ENCODE measurements around the gene ZNF518A. TPM values are rescaled to one million over a fixed set of nuclear protein-coding genes. Genes with fewer than 3 reads are reported as not detected.

Gene ZNF518A
- total and polyA plus RNA-seq, 2 of the 13 experiments (the other 11 are each of a cell fraction or from before 2014, with no cell fraction given), result 21.7 to 37.1 TPM

DNA sequence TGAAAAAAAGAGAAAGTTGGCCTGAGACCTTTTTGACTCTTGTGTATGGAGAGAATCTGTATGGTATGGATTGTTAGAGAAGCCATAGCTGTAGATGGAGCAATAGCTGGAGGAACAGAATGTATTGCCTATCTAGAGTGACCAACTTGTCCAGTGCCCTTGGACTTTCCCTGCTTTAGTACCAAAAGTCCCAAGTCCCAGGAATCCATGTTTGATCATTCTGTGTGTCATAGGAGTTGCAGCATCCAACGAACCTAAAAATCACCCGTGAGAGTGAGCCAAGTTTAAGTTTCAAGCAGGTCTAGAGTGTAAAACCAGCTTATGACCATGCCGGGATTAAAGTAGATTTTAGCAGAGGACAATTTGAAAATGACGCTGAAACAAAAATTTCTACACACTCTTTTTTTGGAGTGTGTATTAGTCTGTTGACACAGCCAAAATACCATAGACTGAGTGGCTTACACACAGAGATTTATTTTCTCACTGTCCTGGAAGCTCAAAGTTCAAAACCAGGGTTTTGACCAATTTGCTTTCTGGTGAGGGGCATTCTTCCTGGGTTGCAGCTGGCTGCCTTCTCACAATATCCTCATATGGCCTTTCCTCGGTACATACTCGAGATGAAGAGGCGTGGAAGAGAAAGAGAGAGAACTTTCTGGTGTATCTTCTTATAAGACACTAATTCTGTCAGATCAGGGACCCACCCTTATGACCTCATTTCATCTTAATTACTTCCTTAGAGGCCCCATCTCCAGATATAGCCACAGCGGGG, 36.9 kb upstream of the ZNF518A start (continued):
- TF ChIP-seq, protein P1, sequence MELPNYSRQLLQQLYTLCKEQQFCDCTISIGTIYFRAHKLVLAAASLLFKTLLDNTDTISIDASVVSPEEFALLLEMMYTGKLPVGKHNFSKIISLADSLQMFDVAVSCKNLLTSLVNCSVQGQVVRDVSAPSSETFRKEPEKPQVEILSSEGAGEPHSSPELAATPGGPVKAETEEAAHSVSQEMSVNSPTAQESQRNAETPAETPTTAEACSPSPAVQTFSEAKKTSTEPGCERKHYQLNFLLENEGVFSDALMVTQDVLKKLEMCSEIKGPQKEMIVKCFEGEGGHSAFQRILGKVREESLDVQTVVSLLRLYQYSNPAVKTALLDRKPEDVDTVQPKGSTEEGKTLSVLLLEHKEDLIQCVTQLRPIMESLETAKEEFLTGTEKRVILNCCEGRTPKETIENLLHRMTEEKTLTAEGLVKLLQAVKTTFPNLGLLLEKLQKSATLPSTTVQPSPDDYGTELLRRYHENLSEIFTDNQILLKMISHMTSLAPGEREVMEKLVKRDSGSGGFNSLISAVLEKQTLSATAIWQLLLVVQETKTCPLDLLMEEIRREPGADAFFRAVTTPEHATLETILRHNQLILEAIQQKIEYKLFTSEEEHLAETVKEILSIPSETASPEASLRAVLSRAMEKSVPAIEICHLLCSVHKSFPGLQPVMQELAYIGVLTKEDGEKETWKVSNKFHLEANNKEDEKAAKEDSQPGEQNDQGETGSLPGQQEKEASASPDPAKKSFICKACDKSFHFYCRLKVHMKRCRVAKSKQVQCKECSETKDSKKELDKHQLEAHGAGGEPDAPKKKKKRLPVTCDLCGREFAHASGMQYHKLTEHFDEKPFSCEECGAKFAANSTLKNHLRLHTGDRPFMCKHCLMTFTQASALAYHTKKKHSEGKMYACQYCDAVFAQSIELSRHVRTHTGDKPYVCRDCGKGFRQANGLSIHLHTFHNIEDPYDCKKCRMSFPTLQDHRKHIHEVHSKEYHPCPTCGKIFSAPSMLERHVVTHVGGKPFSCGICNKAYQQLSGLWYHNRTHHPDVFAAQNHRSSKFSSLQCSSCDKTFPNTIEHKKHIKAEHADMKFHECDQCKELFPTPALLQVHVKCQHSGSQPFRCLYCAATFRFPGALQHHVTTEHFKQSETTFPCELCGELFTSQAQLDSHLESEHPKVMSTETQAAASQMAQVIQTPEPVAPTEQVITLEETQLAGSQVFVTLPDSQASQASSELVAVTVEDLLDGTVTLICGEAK (IDR thresholded peaks at IDR 0.05), result no peak
- TF ChIP-seq, protein P1 (CRISPR knock-in tag; IDR thresholded peaks at IDR 0.05), result no peak
- TF ChIP-seq HIC2 (CRISPR knock-in tag; IDR thresholded peaks at IDR 0.05; ENCODE audit: low read depth) (no peak), ZFP1 (CRISPR knock-in tag; IDR thresholded peaks at IDR 0.05) (no peak), TOE1 (CRISPR knock-in tag; IDR thresholded peaks at IDR 0.05) (no peak), ARID2 (CRISPR knock-in tag; IDR thresholded peaks at IDR 0.05; ENCODE audit: borderline replicate concordance) (no peak), ZFX (CRISPR knock-in tag; IDR thresholded peaks at IDR 0.05; ENCODE audit: low read depth) (peak; percentile 18; the same call in 1 of the 2 replicates), ZNF580 (CRISPR knock-in tag; IDR thresholded peaks at IDR 0.05; ENCODE audit: borderline replicate concordance, low read depth) (no peak), CTCF (CRISPR knock-in tag; IDR thresholded peaks at IDR 0.05) (no peak), EHMT2 (IDR thresholded peaks at IDR 0.05; ENCODE audit: borderline replicate concordance, low read depth, low read length) (peak; percentile 63; the same call in 1 of the 2 replicates), GATAD2A (CRISPR knock-in tag; IDR thresholded peaks at IDR 0.05) (peak; percentile 72), SP5 (CRISPR knock-in tag; IDR thresholded peaks at IDR 0.05; ENCODE audit: borderline replicate concordance, low read depth) (no peak), TCF12 (IDR thresholded peaks at IDR 0.05) (no peak), TCF12 (CRISPR knock-in tag; IDR thresholded peaks at IDR 0.05) (no peak), POLR2AphosphoS2 (IDR thresholded peaks at IDR 0.05; ENCODE audit: low read depth, low read length) (no peak)
- TF ChIP-seq, protein P2, sequence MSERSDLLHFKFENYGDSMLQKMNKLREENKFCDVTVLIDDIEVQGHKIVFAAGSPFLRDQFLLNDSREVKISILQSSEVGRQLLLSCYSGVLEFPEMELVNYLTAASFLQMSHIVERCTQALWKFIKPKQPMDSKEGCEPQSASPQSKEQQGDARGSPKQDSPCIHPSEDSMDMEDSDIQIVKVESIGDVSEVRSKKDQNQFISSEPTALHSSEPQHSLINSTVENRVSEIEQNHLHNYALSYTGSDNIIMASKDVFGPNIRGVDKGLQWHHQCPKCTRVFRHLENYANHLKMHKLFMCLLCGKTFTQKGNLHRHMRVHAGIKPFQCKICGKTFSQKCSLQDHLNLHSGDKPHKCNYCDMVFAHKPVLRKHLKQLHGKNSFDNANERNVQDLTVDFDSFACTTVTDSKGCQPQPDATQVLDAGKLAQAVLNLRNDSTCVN (CRISPR knock-in tag; IDR thresholded peaks at IDR 0.05; ENCODE audit: borderline replicate concordance), result no peak
